ENCODE measurements around the gene CLCNKA. TPM values are rescaled to one million over a fixed set of nuclear protein-coding genes. Genes with fewer than 3 reads are reported as not detected.

CLCNKA gene
- total RNA-seq, 4 donors from 2014 or later = 0.64 to 0.94 (median 0.80) TPM; not detected in 1

GRCh38 chr1:16017461-16018303, 4.2 kb upstream of the CLCNKA start, which contains the start of gene HSPB7:
Gene HSPB7 (minus strand): TSS chr1:16018043. CDS start chr1:16017963, 80 bp downstream.
- TF ChIP-seq CTCF (IDR thresholded peaks at IDR 0.05 in 4 of 5, conservative IDR thresholded peaks at IDR 0.05 in 1 of 5) = peak in 2 of 5 experiments; percentile 20 to 29
- peak in 1 of 2 donors; percentile 97 for TF ChIP-seq POLR2A (IDR thresholded peaks at IDR 0.05)
- no peaks in the 10 kb centered on the region for H3K36me3 ChIP-seq
- intact Hi-C loops (cut with DNase I; ENCODE audit: low total_unique reads) (loop anchor here (2.0 to 10.0 kb wide), 4 partner anchors 183 to 1097 kb away; partner anchors contain the start of genes DDI2 and PADI2), in situ Hi-C loops (cut with MboI; ENCODE audit: low sequenced_read_pairs in 4 of 4) (no loop called here)
- no peaks in the 10 kb centered on the region for H3K9me3 ChIP-seq
- no peaks in the 10 kb centered on the region for H3K27me3 ChIP-seq
- DNase-seq (peak; percentile 91 to 97), ATAC-seq (peak; percentile 20 to 26)
- H3K27ac ChIP-seq = peak within 1 kb of the TSS; percentile 97 to 100 (median 98)
- peaks cover 43 to 59% of the 10 kb centered on the region in 2 donors for H3K4me1 ChIP-seq
- peak within 1 kb of the TSS; percentile 68 to 82 (median 76) for H3K4me3 ChIP-seq

- peak overlapping the region; percentile 53 to 82 (median 72) for H3K4me3 ChIP-seq
- in situ Hi-C loops (cut with MboI; ENCODE audit: low sequenced_read_pairs in 4 of 4) = no loop called here
- H3K27ac ChIP-seq = peak overlapping the region; percentile 97 to 100 (median 98)
- ATAC-seq (peak in 1 of 2 donors; percentile 4), DNase-seq (peak in 1 of 2 donors; percentile 71)
- H3K4me1 ChIP-seq = peaks cover 42 to 52% of the 10 kb centered on the region in 2 donors
- TF ChIP-seq POLR2A (IDR thresholded peaks at IDR 0.05) = no peak
- TF ChIP-seq CTCF (IDR thresholded peaks at IDR 0.05 in 4 of 5, conservative IDR thresholded peaks at IDR 0.05 in 1 of 5) = no peak
- no peaks in the 10 kb centered on the region for H3K9me3 ChIP-seq
- H3K36me3 ChIP-seq = no peaks in the 10 kb centered on the region
- H3K27me3 ChIP-seq = no peaks in the 10 kb centered on the region
- intact Hi-C loops (cut with DNase I; ENCODE audit: low total_unique reads) = loop anchor here (2.0 to 10.0 kb wide), 4 partner anchors 184 to 1096 kb away; partner anchors contain the start of genes DDI2 and PADI2
Observed at GRCh38 chr1:16018308-16018707, 3.5 kb upstream of the CLCNKA start.

- peak; percentile 73 to 89 for DNase-seq
- peaks cover 35 to 47% of the 10 kb centered on the region in 2 donors for H3K4me1 ChIP-seq
- no peaks in the 10 kb centered on the region for H3K36me3 ChIP-seq
- in situ Hi-C loops (cut with MboI; ENCODE audit: low sequenced_read_pairs in 4 of 4) = no loop called here
- peak in 1 of 2 donors; percentile 77 for TF ChIP-seq POLR2A (IDR thresholded peaks at IDR 0.05)
- no peak for TF ChIP-seq CTCF (IDR thresholded peaks at IDR 0.05 in 4 of 5, conservative IDR thresholded peaks at IDR 0.05 in 1 of 5)
- H3K27ac ChIP-seq = peak overlapping the region; percentile 97 to 100 (median 98)
- no peaks in the 10 kb centered on the region for H3K9me3 ChIP-seq
- H3K27me3 ChIP-seq = no peaks in the 10 kb centered on the region
- ATAC-seq = peak; percentile 16 to 20
- intact Hi-C loops (cut with DNase I; ENCODE audit: low total_unique reads) = loop anchor here (2.0 to 10.0 kb wide), 4 partner anchors 184 to 1096 kb away; partner anchors contain the start of genes DDI2 and PADI2
- peak overlapping the region; percentile 53 to 82 (median 72) for H3K4me3 ChIP-seq
Observed at GRCh38 chr1:16018749-16019643, 2.8 kb upstream of the CLCNKA start.

GRCh38 chr1:16019644-16020277, 2.1 kb upstream of the CLCNKA start:
- DNase-seq (peak; percentile 86 to 96), ATAC-seq (peak; percentile 37 to 38)
- intact Hi-C loops (cut with DNase I; ENCODE audit: low total_unique reads) (loop anchor here (2.0 to 10.0 kb wide), 4 partner anchors 185 to 1095 kb away; partner anchors contain the start of genes DDI2 and PADI2), in situ Hi-C loops (cut with MboI; ENCODE audit: low sequenced_read_pairs in 4 of 4) (no loop called here)
- H3K36me3 ChIP-seq = no peaks in the 10 kb centered on the region
- TF ChIP-seq CTCF (IDR thresholded peaks at IDR 0.05 in 4 of 5, conservative IDR thresholded peaks at IDR 0.05 in 1 of 5) (no peak), POLR2A (IDR thresholded peaks at IDR 0.05) (no peak)
- H3K27ac ChIP-seq = peak overlapping the region; percentile 97 to 100 (median 98)
- peak overlapping the region in 3 of 4 donors; percentile 53 to 77 (median 68) for H3K4me3 ChIP-seq
- H3K9me3 ChIP-seq = no peaks in the 10 kb centered on the region
- H3K27me3 ChIP-seq = no peaks in the 10 kb centered on the region
- peaks cover 28 to 40% of the 10 kb centered on the region in 2 donors for H3K4me1 ChIP-seq

Measured in gastrocnemius medialis (tissue), 4 donors.